Thyroid gland (tissue), 4 donors: Measurements from ENCODE around the gene CHDH.

ENCODE experiments used
- POLR2A ChIP-seq, 2 donors: fragments of 450-650 bp; IDR thresholded peaks; one replicate each; pipeline ENCODE4 v1.6.1; 2017; ENCODE audit warnings: antibody characterized with exemption in 2 of 2, mild to moderate bottlenecking in 2 of 2, moderate library complexity in 1 of 2
- TF ChIP-seq, protein P1 (sequence below), 6 experiments: fragments of 200-600 bp in 3 of 6; fragments of 450-650 bp in 3 of 6; sonication (generic) in 3 of 6; IDR thresholded peaks; one replicate each; pipeline ENCODE4 v1.5.1; 2016 to 2019; ENCODE audit warnings: antibody characterized with exemption in 6 of 6, mild to moderate bottlenecking in 2 of 6, inconsistent platforms in 1 of 6, moderate library complexity in 1 of 6

DNA sequence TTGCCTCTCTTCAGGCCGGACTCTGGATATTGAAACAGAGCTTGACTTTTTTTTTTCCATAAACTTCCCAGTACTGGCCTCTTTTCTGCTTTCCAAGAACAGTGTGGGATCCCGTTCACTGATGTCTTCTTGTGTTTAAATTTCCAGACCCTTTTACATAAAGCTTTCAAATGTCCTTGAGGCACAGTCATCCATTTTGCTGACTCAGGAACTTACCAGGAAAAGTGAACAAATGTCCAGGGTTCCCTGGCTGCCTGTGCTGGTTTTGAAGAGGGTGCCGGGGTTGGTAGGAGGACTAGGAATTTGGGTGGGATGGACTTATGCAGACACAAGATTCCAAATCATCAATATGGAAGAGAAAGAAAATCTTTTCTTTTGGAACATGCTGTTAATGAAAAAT is 68.1 kb downstream of the CHDH start:
- TF ChIP-seq, protein P1, sequence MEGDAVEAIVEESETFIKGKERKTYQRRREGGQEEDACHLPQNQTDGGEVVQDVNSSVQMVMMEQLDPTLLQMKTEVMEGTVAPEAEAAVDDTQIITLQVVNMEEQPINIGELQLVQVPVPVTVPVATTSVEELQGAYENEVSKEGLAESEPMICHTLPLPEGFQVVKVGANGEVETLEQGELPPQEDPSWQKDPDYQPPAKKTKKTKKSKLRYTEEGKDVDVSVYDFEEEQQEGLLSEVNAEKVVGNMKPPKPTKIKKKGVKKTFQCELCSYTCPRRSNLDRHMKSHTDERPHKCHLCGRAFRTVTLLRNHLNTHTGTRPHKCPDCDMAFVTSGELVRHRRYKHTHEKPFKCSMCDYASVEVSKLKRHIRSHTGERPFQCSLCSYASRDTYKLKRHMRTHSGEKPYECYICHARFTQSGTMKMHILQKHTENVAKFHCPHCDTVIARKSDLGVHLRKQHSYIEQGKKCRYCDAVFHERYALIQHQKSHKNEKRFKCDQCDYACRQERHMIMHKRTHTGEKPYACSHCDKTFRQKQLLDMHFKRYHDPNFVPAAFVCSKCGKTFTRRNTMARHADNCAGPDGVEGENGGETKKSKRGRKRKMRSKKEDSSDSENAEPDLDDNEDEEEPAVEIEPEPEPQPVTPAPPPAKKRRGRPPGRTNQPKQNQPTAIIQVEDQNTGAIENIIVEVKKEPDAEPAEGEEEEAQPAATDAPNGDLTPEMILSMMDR (IDR thresholded peaks at IDR 0.05): no peak
- no peak for TF ChIP-seq POLR2A (IDR thresholded peaks at IDR 0.05)
